GM23338 (cell line): ENCODE data around the gene PPP1R37.

Experiments
- CREB1 ChIP-seq: fragments of 250-450 bp; sonication (Bioruptor Pico); IDR thresholded peaks from 2 replicates; pipeline ENCODE4 v1.5.0; 2020; ENCODE audit warnings: low read depth, mild to moderate bottlenecking, moderate library complexity
- EZH2 ChIP-seq: fragments of 200-600 bp; sonication (generic); IDR thresholded peaks from one replicate; pipeline ENCODE4 v1.8.0; 2017; ENCODE audit warnings: antibody characterized with exemption, mild to moderate bottlenecking, low read depth; ENCODE audit not compliant: unreplicated experiment
- EZH2phosphoT487 ChIP-seq: fragments of 200-600 bp; sonication (generic); IDR thresholded peaks from one replicate; pipeline ENCODE4 v1.8.1; 2018; ENCODE audit warnings: antibody characterized with exemption; ENCODE audit not compliant: unreplicated experiment
- JUNB ChIP-seq: IDR thresholded peaks from one replicate; pipeline ENCODE4 v1.6.1; 2016; ENCODE audit warnings: antibody characterized with exemption; ENCODE audit not compliant: unreplicated experiment
- POLR2AphosphoS5 ChIP-seq: IDR thresholded peaks from 2 replicates; pipeline ENCODE4 v1.6.1; 2016; ENCODE audit warnings: antibody characterized with exemption, low read depth
- TF ChIP-seq, protein P1 (sequence below): IDR thresholded peaks from one replicate; pipeline ENCODE4 v1.6.1; 2018; ENCODE audit warnings: antibody characterized with exemption; ENCODE audit not compliant: unreplicated experiment
- TF ChIP-seq, protein P2 (sequence below), 2 experiments: fragments of 200-600 bp in 1 of 2; sonication (generic) in 1 of 2; conservative IDR thresholded peaks; 2 replicates each; pipeline versions ENCODE4 v1.5.1 to v1.6.1; 2016 to 2017; ENCODE audit warnings: antibody characterized with exemption in 2 of 2, low read depth in 2 of 2, mild to moderate bottlenecking in 2 of 2, moderate library complexity in 1 of 2

DNA sequence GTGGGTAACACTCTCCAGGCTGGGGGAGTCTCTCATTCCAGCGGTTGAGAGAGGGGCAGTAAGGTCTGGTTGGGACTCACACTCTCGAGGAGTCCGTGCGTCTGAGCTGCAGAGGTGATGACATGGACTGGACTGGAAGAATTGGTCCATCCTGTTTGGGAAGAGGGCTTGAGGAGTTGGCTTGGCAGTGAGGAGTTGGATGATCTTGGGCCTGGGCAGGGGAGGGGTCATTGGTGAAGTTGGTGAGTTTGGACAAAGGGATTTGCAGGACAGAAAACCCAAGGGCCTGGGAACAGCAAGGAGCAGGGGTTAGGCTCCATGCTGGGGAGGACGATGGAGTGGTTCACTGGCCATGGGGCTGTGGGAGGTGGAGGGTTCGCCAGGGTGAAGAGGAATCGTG is 3.7 kb downstream of the PPP1R37 start:
- TF ChIP-seq, protein P1, sequence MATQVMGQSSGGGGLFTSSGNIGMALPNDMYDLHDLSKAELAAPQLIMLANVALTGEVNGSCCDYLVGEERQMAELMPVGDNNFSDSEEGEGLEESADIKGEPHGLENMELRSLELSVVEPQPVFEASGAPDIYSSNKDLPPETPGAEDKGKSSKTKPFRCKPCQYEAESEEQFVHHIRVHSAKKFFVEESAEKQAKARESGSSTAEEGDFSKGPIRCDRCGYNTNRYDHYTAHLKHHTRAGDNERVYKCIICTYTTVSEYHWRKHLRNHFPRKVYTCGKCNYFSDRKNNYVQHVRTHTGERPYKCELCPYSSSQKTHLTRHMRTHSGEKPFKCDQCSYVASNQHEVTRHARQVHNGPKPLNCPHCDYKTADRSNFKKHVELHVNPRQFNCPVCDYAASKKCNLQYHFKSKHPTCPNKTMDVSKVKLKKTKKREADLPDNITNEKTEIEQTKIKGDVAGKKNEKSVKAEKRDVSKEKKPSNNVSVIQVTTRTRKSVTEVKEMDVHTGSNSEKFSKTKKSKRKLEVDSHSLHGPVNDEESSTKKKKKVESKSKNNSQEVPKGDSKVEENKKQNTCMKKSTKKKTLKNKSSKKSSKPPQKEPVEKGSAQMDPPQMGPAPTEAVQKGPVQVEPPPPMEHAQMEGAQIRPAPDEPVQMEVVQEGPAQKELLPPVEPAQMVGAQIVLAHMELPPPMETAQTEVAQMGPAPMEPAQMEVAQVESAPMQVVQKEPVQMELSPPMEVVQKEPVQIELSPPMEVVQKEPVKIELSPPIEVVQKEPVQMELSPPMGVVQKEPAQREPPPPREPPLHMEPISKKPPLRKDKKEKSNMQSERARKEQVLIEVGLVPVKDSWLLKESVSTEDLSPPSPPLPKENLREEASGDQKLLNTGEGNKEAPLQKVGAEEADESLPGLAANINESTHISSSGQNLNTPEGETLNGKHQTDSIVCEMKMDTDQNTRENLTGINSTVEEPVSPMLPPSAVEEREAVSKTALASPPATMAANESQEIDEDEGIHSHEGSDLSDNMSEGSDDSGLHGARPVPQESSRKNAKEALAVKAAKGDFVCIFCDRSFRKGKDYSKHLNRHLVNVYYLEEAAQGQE, result no peak
- TF ChIP-seq JUNB (no peak), CREB1 (CRISPR knock-in tag) (no peak), EZH2 (no peak), POLR2AphosphoS5 (no peak), EZH2phosphoT487 (no peak)
- TF ChIP-seq, protein P2, sequence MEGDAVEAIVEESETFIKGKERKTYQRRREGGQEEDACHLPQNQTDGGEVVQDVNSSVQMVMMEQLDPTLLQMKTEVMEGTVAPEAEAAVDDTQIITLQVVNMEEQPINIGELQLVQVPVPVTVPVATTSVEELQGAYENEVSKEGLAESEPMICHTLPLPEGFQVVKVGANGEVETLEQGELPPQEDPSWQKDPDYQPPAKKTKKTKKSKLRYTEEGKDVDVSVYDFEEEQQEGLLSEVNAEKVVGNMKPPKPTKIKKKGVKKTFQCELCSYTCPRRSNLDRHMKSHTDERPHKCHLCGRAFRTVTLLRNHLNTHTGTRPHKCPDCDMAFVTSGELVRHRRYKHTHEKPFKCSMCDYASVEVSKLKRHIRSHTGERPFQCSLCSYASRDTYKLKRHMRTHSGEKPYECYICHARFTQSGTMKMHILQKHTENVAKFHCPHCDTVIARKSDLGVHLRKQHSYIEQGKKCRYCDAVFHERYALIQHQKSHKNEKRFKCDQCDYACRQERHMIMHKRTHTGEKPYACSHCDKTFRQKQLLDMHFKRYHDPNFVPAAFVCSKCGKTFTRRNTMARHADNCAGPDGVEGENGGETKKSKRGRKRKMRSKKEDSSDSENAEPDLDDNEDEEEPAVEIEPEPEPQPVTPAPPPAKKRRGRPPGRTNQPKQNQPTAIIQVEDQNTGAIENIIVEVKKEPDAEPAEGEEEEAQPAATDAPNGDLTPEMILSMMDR (conservative IDR thresholded peaks at IDR 0.05; ENCODE audit: low read depth in 2 of 2), result no peak
